HepG2 (cell line): ENCODE data around the gene H3-3A. TPM values are rescaled to one million over a fixed set of nuclear protein-coding genes. Genes with fewer than 3 reads are reported as not detected.

Source experiments
- ATAC-seq: fragments of 200-7000 bp; cut with Tn5 transposase; 3 replicates; pipeline ENCODE4 v1.9.1; 2020; ENCODE audit warnings: mild to moderate bottlenecking, moderate library complexity
- BruUV-seq: library from RNA; stranded (reverse); fragments of 400-500 nt; replicated peaks from 2 replicates; lab custom pipeline; 2021; lab: Mats Ljungman, UMichigan
- CTCF ChIA-PET: fragments of 300-600 bp; formaldehyde crosslinking; extraction: SDS; loops from one replicate; lab custom pipeline; 2021; ENCODE audit warnings: low total read pairs, inconsistent platforms, low intra/inter-chr PET ratio; lab: Yijun Ruan, JAX
- POLR2A ChIA-PET: fragments of 350-600 bp; sonication (Branson Sonifier 250); formaldehyde crosslinking; loops from one replicate; lab custom pipeline; 2020; ENCODE audit warnings: antibody characterized with exemption, inconsistent platforms; lab: Yijun Ruan, JAX
- DNase-seq: peaks from one replicate; pipeline ENCODE4 v3.0.0-alpha.2; 2015; ENCODE audit warnings: low spot score
- FAIRE-seq: peaks from 3 replicates; lab custom pipeline; 2011; peaks lifted over from hg19 to GRCh38; lab: Jason Lieb, UNC
- H2AFZ ChIP-seq: one replicate; pipeline ENCODE4 v1.6.1; 2011; ENCODE audit warnings: low read length, inconsistent platforms
- H3K27ac ChIP-seq: fragments of 300-600 bp; 3 replicates; pipeline ENCODE4 v1.8.0; 2011; ENCODE audit warnings: mixed run types, mild to moderate bottlenecking, mixed read lengths, low read length, inconsistent platforms; ENCODE audit not compliant: insufficient read depth; ENCODE audit errors: extremely low read length
- H3K27me3 ChIP-seq, 2 experiments: fragments of 200-600 bp in 1 of 2; 2 replicates in 1 of 2; 3 replicates in 1 of 2; pipeline versions ENCODE4 v1.6.0 to v1.8.0; 2011; ENCODE audit warnings: low read length in 2 of 2, mild to moderate bottlenecking in 2 of 2, moderate library complexity in 2 of 2, inconsistent platforms in 1 of 2; ENCODE audit not compliant: insufficient read depth in 2 of 2, control insufficient read depth in 1 of 2
- H3K36me3 ChIP-seq, 2 experiments: fragments of 200-600 bp in 1 of 2; replicated peaks in 1 of 2; 2 replicates in 1 of 2; 3 replicates in 1 of 2; pipeline versions ENCODE4 v1.5.1 to v1.8.0; 2011; ENCODE audit warnings: low read length in 2 of 2, inconsistent platforms in 1 of 2; ENCODE audit not compliant: insufficient read depth in 2 of 2, control insufficient read depth in 1 of 2
- H3K4me1 ChIP-seq: 2 replicates; pipeline ENCODE4 v1.5.1; 2012; ENCODE audit warnings: low read length, inconsistent platforms; ENCODE audit not compliant: insufficient read depth
- H3K4me2 ChIP-seq: 2 replicates; pipeline ENCODE4 v1.6.0; 2011; ENCODE audit warnings: low read depth, low read length, inconsistent platforms
- H3K4me3 ChIP-seq, 3 experiments: fragments of 200-600 bp in 1 of 3; sonication (generic), shearing (Covaris generic) in 1 of 3; replicated peaks in 1 of 3; 2 replicates each; pipeline ENCODE4 v1.5.1; 2011 to 2016; ENCODE audit warnings: low read length in 3 of 3, inconsistent platforms in 2 of 3, low read depth in 2 of 3, mild to moderate bottlenecking in 2 of 3, control low read depth in 1 of 3, mixed read lengths in 1 of 3; ENCODE audit not compliant: insufficient read depth in 1 of 3
- H3K79me2 ChIP-seq: one replicate; pipeline ENCODE4 v1.6.1; 2011; ENCODE audit warnings: low read length, inconsistent platforms; ENCODE audit not compliant: insufficient read depth
- H3K9ac ChIP-seq: 2 replicates; pipeline ENCODE4 v1.6.0; 2011; ENCODE audit warnings: mild to moderate bottlenecking, low read depth, low read length, inconsistent platforms; ENCODE audit not compliant: insufficient read depth
- H3K9me3 ChIP-seq: 2 replicates; pipeline ENCODE4 v1.5.1; 2012; ENCODE audit warnings: mild to moderate bottlenecking, low read length
- H4K20me1 ChIP-seq: 2 replicates; pipeline ENCODE4 v1.6.0; 2011; ENCODE audit warnings: inconsistent platforms, mild to moderate bottlenecking, low read length, moderate library complexity; ENCODE audit not compliant: insufficient read depth
- BRD4 ChIP-seq: sonication (generic); formaldehyde crosslinking; IDR thresholded peaks from 2 replicates; pipeline ENCODE4 v1.4.0; 2020; ENCODE audit warnings: missing genetic modification reagents
- CCAR2 ChIP-seq: fragments of 200-400 bp; formaldehyde crosslinking; optimal IDR thresholded peaks from 2 replicates; pipeline ENCODE3; 2018; ENCODE audit warnings: low read depth, mild to moderate bottlenecking, low read length, moderate library complexity
- ELF4 ChIP-seq: sonication (generic); formaldehyde crosslinking; IDR thresholded peaks from 2 replicates; pipeline ENCODE4 v1.5.0; 2020; ENCODE audit warnings: missing genetic modification reagents, mild to moderate bottlenecking, moderate library complexity, borderline replicate concordance
- HES4 ChIP-seq: sonication (generic); formaldehyde crosslinking; IDR thresholded peaks from 2 replicates; pipeline ENCODE4 v1.9.0; 2021; ENCODE audit warnings: mild to moderate bottlenecking, missing genetic modification reagents, borderline replicate concordance
- HHEX ChIP-seq: IDR thresholded peaks from 2 replicates; pipeline ENCODE4 v1.6.1; 2016; ENCODE audit warnings: control low read depth
- MIER3 ChIP-seq: IDR thresholded peaks from 2 replicates; pipeline ENCODE4 v1.6.1; 2016; ENCODE audit warnings: missing compliant biosample characterization, borderline replicate concordance
- MIXL1 ChIP-seq: IDR thresholded peaks from 2 replicates; pipeline ENCODE4 v1.6.1; 2016
- NFRKB ChIP-seq: fragments of 450-650 bp; IDR thresholded peaks from 2 replicates; pipeline ENCODE4 v1.6.1; 2017
- PRMT3 ChIP-seq: sonication (generic); formaldehyde crosslinking; IDR thresholded peaks from 2 replicates; pipeline ENCODE4 v1.8.1; 2022; ENCODE audit warnings: low read depth, mild to moderate bottlenecking, moderate library complexity, missing genetic modification reagents, borderline replicate concordance
- SCMH1 ChIP-seq: sonication (generic); formaldehyde crosslinking; IDR thresholded peaks from 2 replicates; pipeline ENCODE4 v1.9.0; 2021; ENCODE audit warnings: missing genetic modification reagents, mild to moderate bottlenecking, borderline replicate concordance
- ZFAT ChIP-seq: sonication (generic); formaldehyde crosslinking; conservative IDR thresholded peaks from 2 replicates; pipeline ENCODE4 v1.8.1; 2023; ENCODE audit warnings: missing genetic modification reagents, inconsistent platforms
- ZFP90 ChIP-seq: sonication (generic); formaldehyde crosslinking; IDR thresholded peaks from 2 replicates; pipeline ENCODE4 v1.8.0; 2022; ENCODE audit warnings: missing genetic modification reagents, mild to moderate bottlenecking, inconsistent platforms, borderline replicate concordance
- ZNF30 ChIP-seq: sonication (generic); formaldehyde crosslinking; IDR thresholded peaks from 2 replicates; pipeline ENCODE4 v1.5.0; 2020; ENCODE audit warnings: mild to moderate bottlenecking, missing genetic modification reagents
- ZNF775 ChIP-seq: sonication (generic); formaldehyde crosslinking; IDR thresholded peaks from 2 replicates; pipeline ENCODE4 v1.4.0; 2020; ENCODE audit warnings: missing genetic modification reagents, mild to moderate bottlenecking, moderate library complexity, borderline replicate concordance
- WGBS: methylation state at CpG from one replicate; pipeline ENCODE4 v1.1.6; 2017; ENCODE audit warnings: low lambda C conversion rate; 5-methylcytosine and 5-hydroxymethylcytosine counted together
- in situ Hi-C: cut with HindIII; loops from 2 replicates; pipeline ENCODE4 v1.10.0; 2017; ENCODE audit warnings: low pct_unique_long_range_greater_than_20kb; ENCODE audit not compliant: extremely low pct_ligation_motif_present
- intact Hi-C: fragments of 100-400 bp; cut with micrococcal nuclease; formaldehyde crosslinking; loops from one replicate; pipeline ENCODE4 v1.10.0; 2022; ENCODE audit not compliant: unreplicated experiment
- polyA plus RNA-seq, 8 experiments: library from polyadenylated mRNA; depleted of rRNA in 3 of 8; stranded (reverse) in 7 of 8; unstranded in 1 of 8; fragments of >200 nt; fragmentation: Illumina TruSeq in 4 of 8; extraction: Trizol in 4 of 8; gene quantifications; 2 replicates each; pipeline versions ENCODE4 v1.2.1 to v1.2.3, GENCODE V29; 2011 to 2016; ENCODE audit warnings: low read depth in 4 of 8, missing spikeins in 1 of 8, mixed read lengths in 1 of 8; ENCODE audit not compliant: insufficient read depth in 1 of 8
- total RNA-seq, 5 experiments: library from RNA; depleted of rRNA; stranded (reverse); fragments of >200 nt; fragmentation: Illumina TruSeq; extraction: Trizol; gene quantifications; 2 replicates each; pipeline ENCODE4 v1.2.3, GENCODE V29; 2016; ENCODE audit warnings: low read depth in 1 of 5
- TF ChIP-seq, protein P1 (sequence below): sonication (generic); formaldehyde crosslinking; IDR thresholded peaks from 2 replicates; pipeline ENCODE4 v1.4.0; 2020; ENCODE audit warnings: missing genetic modification reagents, low read depth, mild to moderate bottlenecking, borderline replicate concordance
- TF ChIP-seq, protein P2 (sequence below): sonication (generic); formaldehyde crosslinking; IDR thresholded peaks from 2 replicates; pipeline ENCODE4; 2020; ENCODE audit warnings: missing genetic modification reagents, mild to moderate bottlenecking, borderline replicate concordance
- TF ChIP-seq, protein P3 (sequence below): sonication (generic); formaldehyde crosslinking; IDR thresholded peaks from 2 replicates; pipeline ENCODE4 v1.8.1; 2023; ENCODE audit warnings: mild to moderate bottlenecking, moderate library complexity, missing genetic modification reagents
- TF ChIP-seq, protein P4 (sequence below): sonication (generic); formaldehyde crosslinking; IDR thresholded peaks from 2 replicates; pipeline ENCODE4 v1.5.0; 2020; ENCODE audit warnings: mild to moderate bottlenecking, missing genetic modification reagents

Gene H3-3A
- total and polyA plus RNA-seq, 2 of the 13 experiments (the other 11 are each of a cell fraction or from before 2014, with no cell fraction given): 221 to 320 TPM

DNA sequence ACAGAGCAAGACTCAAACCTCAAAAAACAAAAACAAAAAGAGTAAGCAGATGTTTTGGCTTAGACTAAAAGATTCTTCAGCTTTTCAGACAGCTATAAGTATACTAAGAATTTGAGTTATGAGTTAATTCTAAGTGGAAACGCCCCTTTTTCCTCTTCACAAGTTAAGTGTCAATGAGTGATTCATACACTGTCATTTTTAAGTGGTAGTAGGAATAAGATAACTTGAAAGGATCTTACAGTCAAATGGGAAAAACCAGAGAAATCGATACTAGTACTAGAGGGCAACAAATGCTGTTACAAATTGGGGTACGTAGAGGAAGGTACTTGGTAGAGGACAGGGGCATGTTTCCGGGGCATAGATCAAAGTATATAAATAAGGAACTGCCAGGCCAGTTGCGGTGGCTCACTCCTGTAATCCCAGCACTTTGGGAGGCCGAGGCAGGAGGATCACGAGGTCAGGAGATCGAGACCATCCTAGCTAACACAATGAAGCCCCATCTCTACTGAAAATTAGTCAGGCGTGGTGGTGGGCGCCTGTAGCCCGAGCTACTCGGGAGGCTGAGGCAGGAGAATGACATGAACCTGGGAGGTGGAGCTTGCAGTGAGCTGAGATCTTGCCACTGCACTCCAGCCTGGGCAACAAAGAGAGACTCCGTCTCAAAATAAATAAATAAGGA, 7.4 kb downstream of the H3-3A start:
- ChIA-PET POLR2A (interaction anchor here (1.0 kb wide), 1 partner anchor 14 kb away, joined by 3 read pairs; no protein-coding TSS in a partner anchor), CTCF (no interaction called here)
- 97% methylated on average over 13 of the region's 13 CpGs for WGBS
- Histone ChIP-seq H3K27me3 (no peaks in the 10 kb centered on the region), H3K4me3 (no peak overlapping the region), H3K79me2 (peaks cover 49% of the 10 kb centered on the region), H3K27ac (no peak overlapping the region), H3K4me1 (peaks cover 27% of the 10 kb centered on the region), H3K9ac (no peak overlapping the region), H3K36me3 (peaks cover 8 to 71% of the 10 kb centered on the region in 2 experiments), H3K4me2 (no peak overlapping the region), H3K9me3 (no peaks in the 10 kb centered on the region), H2AFZ (no peak overlapping the region), H4K20me1 (peaks cover 39% of the 10 kb centered on the region)
- no peak for ATAC-seq
- DNase-seq: no peak
- no peak for FAIRE-seq
- in situ Hi-C loops: no loop called here
- intact Hi-C loops: no loop called here
- no TSS peak for BruUV-seq
- no peak for TF ChIP-seq HHEX (CRISPR knock-in tag)
- TF ChIP-seq ELF4 (CRISPR knock-in tag): no peak
- TF ChIP-seq HES4 (CRISPR knock-in tag): no peak
- no peak for TF ChIP-seq ZNF30 (CRISPR knock-in tag)
- TF ChIP-seq, protein P1, sequence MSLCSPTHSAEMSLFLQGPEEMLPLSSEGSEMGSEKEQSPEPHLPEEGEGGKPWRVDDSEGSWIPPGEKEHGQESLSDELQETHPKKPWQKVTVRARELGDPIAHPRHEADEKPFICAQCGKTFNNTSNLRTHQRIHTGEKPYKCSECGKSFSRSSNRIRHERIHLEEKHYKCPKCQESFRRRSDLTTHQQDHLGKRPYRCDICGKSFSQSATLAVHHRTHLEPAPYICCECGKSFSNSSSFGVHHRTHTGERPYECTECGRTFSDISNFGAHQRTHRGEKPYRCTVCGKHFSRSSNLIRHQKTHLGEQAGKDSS (CRISPR knock-in tag): no peak
- no peak for TF ChIP-seq PRMT3 (CRISPR knock-in tag)
- TF ChIP-seq MIXL1: no peak
- TF ChIP-seq, protein P2, sequence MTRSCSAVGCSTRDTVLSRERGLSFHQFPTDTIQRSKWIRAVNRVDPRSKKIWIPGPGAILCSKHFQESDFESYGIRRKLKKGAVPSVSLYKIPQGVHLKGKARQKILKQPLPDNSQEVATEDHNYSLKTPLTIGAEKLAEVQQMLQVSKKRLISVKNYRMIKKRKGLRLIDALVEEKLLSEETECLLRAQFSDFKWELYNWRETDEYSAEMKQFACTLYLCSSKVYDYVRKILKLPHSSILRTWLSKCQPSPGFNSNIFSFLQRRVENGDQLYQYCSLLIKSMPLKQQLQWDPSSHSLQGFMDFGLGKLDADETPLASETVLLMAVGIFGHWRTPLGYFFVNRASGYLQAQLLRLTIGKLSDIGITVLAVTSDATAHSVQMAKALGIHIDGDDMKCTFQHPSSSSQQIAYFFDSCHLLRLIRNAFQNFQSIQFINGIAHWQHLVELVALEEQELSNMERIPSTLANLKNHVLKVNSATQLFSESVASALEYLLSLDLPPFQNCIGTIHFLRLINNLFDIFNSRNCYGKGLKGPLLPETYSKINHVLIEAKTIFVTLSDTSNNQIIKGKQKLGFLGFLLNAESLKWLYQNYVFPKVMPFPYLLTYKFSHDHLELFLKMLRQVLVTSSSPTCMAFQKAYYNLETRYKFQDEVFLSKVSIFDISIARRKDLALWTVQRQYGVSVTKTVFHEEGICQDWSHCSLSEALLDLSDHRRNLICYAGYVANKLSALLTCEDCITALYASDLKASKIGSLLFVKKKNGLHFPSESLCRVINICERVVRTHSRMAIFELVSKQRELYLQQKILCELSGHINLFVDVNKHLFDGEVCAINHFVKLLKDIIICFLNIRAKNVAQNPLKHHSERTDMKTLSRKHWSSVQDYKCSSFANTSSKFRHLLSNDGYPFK: no peak
- no peak for TF ChIP-seq ZFP90 (CRISPR knock-in tag)
- no peak for TF ChIP-seq ZFAT (CRISPR knock-in tag)
- no peak for TF ChIP-seq NFRKB
- TF ChIP-seq SCMH1: no peak
- TF ChIP-seq, protein P3, sequence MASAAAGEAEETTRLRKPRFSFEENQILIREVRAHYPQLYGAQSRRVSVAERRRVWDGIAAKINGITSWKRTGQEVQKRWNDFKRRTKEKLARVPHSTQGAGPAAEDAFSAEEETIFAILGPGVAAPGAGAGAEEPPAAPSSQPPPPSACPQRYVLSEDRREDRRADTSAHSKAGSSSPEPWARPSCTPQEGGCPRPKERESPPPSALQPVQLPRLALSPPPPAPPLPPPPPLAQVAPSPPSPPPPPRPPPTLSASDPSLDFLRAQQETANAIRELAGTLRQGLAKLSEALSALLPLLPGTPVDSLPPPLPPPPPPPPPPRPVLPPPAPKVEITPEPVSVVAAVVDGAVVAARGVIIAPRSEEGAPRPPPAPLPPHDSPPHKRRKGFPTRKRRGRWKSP (CRISPR knock-in tag): no peak
- TF ChIP-seq MIER3: no peak
- TF ChIP-seq, protein P4, sequence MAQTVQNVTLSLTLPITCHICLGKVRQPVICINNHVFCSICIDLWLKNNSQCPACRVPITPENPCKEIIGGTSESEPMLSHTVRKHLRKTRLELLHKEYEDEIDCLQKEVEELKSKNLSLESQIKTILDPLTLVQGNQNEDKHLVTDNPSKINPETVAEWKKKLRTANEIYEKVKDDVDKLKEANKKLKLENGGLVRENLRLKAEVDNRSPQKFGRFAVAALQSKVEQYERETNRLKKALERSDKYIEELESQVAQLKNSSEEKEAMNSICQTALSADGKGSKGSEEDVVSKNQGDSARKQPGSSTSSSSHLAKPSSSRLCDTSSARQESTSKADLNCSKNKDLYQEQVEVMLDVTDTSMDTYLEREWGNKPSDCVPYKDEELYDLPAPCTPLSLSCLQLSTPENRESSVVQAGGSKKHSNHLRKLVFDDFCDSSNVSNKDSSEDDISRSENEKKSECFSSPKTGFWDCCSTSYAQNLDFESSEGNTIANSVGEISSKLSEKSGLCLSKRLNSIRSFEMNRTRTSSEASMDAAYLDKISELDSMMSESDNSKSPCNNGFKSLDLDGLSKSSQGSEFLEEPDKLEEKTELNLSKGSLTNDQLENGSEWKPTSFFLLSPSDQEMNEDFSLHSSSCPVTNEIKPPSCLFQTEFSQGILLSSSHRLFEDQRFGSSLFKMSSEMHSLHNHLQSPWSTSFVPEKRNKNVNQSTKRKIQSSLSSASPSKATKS (CRISPR knock-in tag): no peak
- no peak for TF ChIP-seq ZNF775 (CRISPR knock-in tag)
- no peak for TF ChIP-seq BRD4
- no peak for TF ChIP-seq CCAR2
